GM12878 (cell line): ENCODE measurements around the gene PLEKHF1. TPM values are rescaled to one million over a fixed set of nuclear protein-coding genes. Genes with fewer than 3 reads are reported as not detected.

ENCODE experiments used
- CHD2 ChIP-seq: IDR thresholded peaks from 2 replicates; pipeline ENCODE4 v1.6.1; 2011; ENCODE audit warnings: low read depth, low read length, improper control_type of control experiment, borderline replicate concordance
- CTCF ChIP-seq, 3 experiments: IDR thresholded peaks in 2 of 3; conservative IDR thresholded peaks in 1 of 3; 2 replicates each; pipeline ENCODE4 v1.5.1; 2011; ENCODE audit warnings: low read depth in 3 of 3, low read length in 3 of 3, mild to moderate bottlenecking in 3 of 3, control low read depth in 2 of 3, moderate library complexity in 2 of 3, inconsistent platforms in 1 of 3, mixed read lengths in 1 of 3; ENCODE audit not compliant: control insufficient read depth in 2 of 3, insufficient read depth in 1 of 3; ENCODE audit errors: extremely low read depth in 1 of 3
- EP300 ChIP-seq, 2 experiments: fragments of 150-350 bp in 1 of 2; IDR thresholded peaks; 2 replicates each; pipeline ENCODE4 v1.6.1; 2011 to 2012; ENCODE audit warnings: low read depth in 2 of 2, low read length in 2 of 2, borderline replicate concordance in 1 of 2, improper control_type of control experiment in 1 of 2, inconsistent platforms in 1 of 2; ENCODE audit not compliant: control insufficient read depth in 1 of 2
- JUNB ChIP-seq: IDR thresholded peaks from 2 replicates; pipeline ENCODE4 v1.6.1; 2016; ENCODE audit warnings: antibody characterized with exemption, mild to moderate bottlenecking
- POLR2A ChIP-seq: IDR thresholded peaks from 2 replicates; pipeline ENCODE4 v1.6.1; 2011; ENCODE audit warnings: low read depth, mild to moderate bottlenecking, low read length
- POU2F2 ChIP-seq: IDR thresholded peaks from 3 replicates; pipeline ENCODE4 v1.6.1; 2011; ENCODE audit warnings: low read depth, mild to moderate bottlenecking, low read length, borderline replicate concordance
- RCOR1 ChIP-seq: conservative IDR thresholded peaks from 2 replicates; pipeline ENCODE4 v1.6.1; 2012; ENCODE audit warnings: low read depth, low read length, improper control_type of control experiment
- RELB ChIP-seq: fragments of 450-650 bp; IDR thresholded peaks from 2 replicates; pipeline ENCODE4 v1.6.1; 2017; ENCODE audit warnings: low read depth, mild to moderate bottlenecking, moderate library complexity
- SP1 ChIP-seq: IDR thresholded peaks from one replicate; pipeline ENCODE4 v1.6.1; 2011; ENCODE audit warnings: low read depth, low read length
- STAT3 ChIP-seq: IDR thresholded peaks from 2 replicates; pipeline ENCODE4 v1.6.1; 2011; ENCODE audit warnings: low read depth, low read length, improper control_type of control experiment
- TCF7 ChIP-seq: IDR thresholded peaks from 2 replicates; pipeline ENCODE4 v1.6.1; 2014; ENCODE audit warnings: antibody characterized with exemption, borderline replicate concordance
- ZNF24 ChIP-seq: fragments of 450-650 bp; IDR thresholded peaks from 2 replicates; pipeline ENCODE4 v1.6.1; 2017; ENCODE audit warnings: antibody characterized with exemption, mild to moderate bottlenecking
- polyA plus RNA-seq, 11 experiments: library from polyadenylated mRNA; depleted of rRNA in 4 of 11; unstranded in 6 of 11; stranded (reverse) in 5 of 11; fragments of >200 nt; fragmentation: Nextera tagmentation in 4 of 11; fragmentation: Illumina TruSeq in 1 of 11; extraction: Ambion mirVana in 4 of 11; extraction: Trizol in 1 of 11; gene quantifications; 1 replicate in 1 of 11; 2 replicates in 10 of 11; pipeline versions ENCODE4 v1.2.1 to v1.2.3, GENCODE V29; 2011 to 2016; ENCODE audit warnings: inconsistent platforms in 2 of 11, missing spikeins in 2 of 11, low read depth in 1 of 11
- total RNA-seq, 4 experiments: library from RNA; depleted of rRNA in 3 of 4; stranded (reverse); fragments of >200 nt in 3 of 4; fragmentation: Illumina TruSeq in 1 of 4; extraction: Trizol in 1 of 4; gene quantifications; 2 replicates each; pipeline versions ENCODE4 v1.2.1 to v1.2.3, GENCODE V29; 2013 to 2021
- TF ChIP-seq, protein P1 (sequence below): fragments of 450-650 bp; conservative IDR thresholded peaks from 2 replicates; pipeline ENCODE4 v1.6.1; 2017; ENCODE audit warnings: mild to moderate bottlenecking, moderate library complexity
- TF ChIP-seq, protein P2 (sequence below): fragments of 150-350 bp; IDR thresholded peaks from 2 replicates; pipeline ENCODE4 v1.6.1; 2014; ENCODE audit warnings: mild to moderate bottlenecking, low read depth, low read length
- TF ChIP-seq, protein P3 (sequence below): fragments of 450-650 bp; IDR thresholded peaks from 2 replicates; pipeline ENCODE4 v1.6.1; 2017; ENCODE audit warnings: mild to moderate bottlenecking, moderate library complexity

PLEKHF1 gene
- total and polyA plus RNA-seq, 10 of the 15 experiments (the other 5 are each of a cell fraction or from before 2014, with no cell fraction given) = 0.10 to 20.3 (median 15.3) TPM

- TF ChIP-seq, protein P1, sequence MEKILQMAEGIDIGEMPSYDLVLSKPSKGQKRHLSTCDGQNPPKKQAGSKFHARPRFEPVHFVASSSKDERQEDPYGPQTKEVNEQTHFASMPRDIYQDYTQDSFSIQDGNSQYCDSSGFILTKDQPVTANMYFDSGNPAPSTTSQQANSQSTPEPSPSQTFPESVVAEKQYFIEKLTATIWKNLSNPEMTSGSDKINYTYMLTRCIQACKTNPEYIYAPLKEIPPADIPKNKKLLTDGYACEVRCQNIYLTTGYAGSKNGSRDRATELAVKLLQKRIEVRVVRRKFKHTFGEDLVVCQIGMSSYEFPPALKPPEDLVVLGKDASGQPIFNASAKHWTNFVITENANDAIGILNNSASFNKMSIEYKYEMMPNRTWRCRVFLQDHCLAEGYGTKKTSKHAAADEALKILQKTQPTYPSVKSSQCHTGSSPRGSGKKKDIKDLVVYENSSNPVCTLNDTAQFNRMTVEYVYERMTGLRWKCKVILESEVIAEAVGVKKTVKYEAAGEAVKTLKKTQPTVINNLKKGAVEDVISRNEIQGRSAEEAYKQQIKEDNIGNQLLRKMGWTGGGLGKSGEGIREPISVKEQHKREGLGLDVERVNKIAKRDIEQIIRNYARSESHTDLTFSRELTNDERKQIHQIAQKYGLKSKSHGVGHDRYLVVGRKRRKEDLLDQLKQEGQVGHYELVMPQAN = no peak
- TF ChIP-seq RELB (no peak), TCF7 (no peak), POU2F2 (0 out of 3 replicates have a peak, but pooled peaks have one; percentile 30), STAT3 (no peak), EP300 (IDR thresholded peaks at IDR 0.05; ENCODE audit: borderline replicate concordance in 1 of 2, control insufficient read depth in 1 of 2, low read depth in 2 of 2, low read length in 2 of 2) (no peak), POLR2A (no peak), CHD2 (no peak), RCOR1 (no peak), CTCF (IDR thresholded peaks at IDR 0.05 in 2 of 3, conservative IDR thresholded peaks at IDR 0.05 in 1 of 3; ENCODE audit: control insufficient read depth in 2 of 3, extremely low read depth in 1 of 3, insufficient read depth in 1 of 3, low read depth in 3 of 3, low read length in 3 of 3) (peak; percentile 85 to 96 (median 95); a peak in 5 of 6 replicates), JUNB (no peak), SP1 (no peak), ZNF24 (no peak)
- TF ChIP-seq, protein P2, sequence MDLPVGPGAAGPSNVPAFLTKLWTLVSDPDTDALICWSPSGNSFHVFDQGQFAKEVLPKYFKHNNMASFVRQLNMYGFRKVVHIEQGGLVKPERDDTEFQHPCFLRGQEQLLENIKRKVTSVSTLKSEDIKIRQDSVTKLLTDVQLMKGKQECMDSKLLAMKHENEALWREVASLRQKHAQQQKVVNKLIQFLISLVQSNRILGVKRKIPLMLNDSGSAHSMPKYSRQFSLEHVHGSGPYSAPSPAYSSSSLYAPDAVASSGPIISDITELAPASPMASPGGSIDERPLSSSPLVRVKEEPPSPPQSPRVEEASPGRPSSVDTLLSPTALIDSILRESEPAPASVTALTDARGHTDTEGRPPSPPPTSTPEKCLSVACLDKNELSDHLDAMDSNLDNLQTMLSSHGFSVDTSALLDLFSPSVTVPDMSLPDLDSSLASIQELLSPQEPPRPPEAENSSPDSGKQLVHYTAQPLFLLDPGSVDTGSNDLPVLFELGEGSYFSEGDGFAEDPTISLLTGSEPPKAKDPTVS = no peak
- TF ChIP-seq, protein P3, sequence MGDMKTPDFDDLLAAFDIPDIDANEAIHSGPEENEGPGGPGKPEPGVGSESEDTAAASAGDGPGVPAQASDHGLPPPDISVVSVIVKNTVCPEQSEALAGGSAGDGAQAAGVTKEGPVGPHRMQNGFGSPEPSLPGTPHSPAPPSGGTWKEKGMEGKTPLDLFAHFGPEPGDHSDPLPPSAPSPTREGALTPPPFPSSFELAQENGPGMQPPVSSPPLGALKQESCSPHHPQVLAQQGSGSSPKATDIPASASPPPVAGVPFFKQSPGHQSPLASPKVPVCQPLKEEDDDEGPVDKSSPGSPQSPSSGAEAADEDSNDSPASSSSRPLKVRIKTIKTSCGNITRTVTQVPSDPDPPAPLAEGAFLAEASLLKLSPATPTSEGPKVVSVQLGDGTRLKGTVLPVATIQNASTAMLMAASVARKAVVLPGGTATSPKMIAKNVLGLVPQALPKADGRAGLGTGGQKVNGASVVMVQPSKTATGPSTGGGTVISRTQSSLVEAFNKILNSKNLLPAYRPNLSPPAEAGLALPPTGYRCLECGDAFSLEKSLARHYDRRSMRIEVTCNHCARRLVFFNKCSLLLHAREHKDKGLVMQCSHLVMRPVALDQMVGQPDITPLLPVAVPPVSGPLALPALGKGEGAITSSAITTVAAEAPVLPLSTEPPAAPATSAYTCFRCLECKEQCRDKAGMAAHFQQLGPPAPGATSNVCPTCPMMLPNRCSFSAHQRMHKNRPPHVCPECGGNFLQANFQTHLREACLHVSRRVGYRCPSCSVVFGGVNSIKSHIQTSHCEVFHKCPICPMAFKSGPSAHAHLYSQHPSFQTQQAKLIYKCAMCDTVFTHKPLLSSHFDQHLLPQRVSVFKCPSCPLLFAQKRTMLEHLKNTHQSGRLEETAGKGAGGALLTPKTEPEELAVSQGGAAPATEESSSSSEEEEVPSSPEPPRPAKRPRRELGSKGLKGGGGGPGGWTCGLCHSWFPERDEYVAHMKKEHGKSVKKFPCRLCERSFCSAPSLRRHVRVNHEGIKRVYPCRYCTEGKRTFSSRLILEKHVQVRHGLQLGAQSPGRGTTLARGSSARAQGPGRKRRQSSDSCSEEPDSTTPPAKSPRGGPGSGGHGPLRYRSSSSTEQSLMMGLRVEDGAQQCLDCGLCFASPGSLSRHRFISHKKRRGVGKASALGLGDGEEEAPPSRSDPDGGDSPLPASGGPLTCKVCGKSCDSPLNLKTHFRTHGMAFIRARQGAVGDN = no peak
Observed at GRCh38 chr19:29694669-29695627, 29.7 kb downstream of the PLEKHF1 start (continued).
